GM06990 (cell line): Measurements from ENCODE around the gene GMPR2.

ENCODE experiments used
- DNase-seq: peaks from one replicate; pipeline ENCODE4 v3.0.0-alpha.2; 2011; ENCODE audit not compliant: insufficient read length; ENCODE audit errors: extremely low read depth
- H3K27me3 ChIP-seq: replicated peaks from 2 replicates; pipeline ENCODE4 v1.6.0; 2011; ENCODE audit warnings: low read length; ENCODE audit not compliant: control insufficient read depth, insufficient read depth
- H3K36me3 ChIP-seq: 2 replicates; pipeline ENCODE4 v1.5.1; 2011; ENCODE audit warnings: low read length; ENCODE audit not compliant: control insufficient read depth, insufficient read depth
- H3K4me3 ChIP-seq: replicated peaks from 2 replicates; pipeline ENCODE4 v1.5.1; 2011; ENCODE audit warnings: low read depth, mild to moderate bottlenecking, control low read depth, low read length
- TF ChIP-seq, protein P1 (sequence below): IDR thresholded peaks from 2 replicates; pipeline ENCODE4 v1.5.1; 2011; ENCODE audit warnings: low read length, control low read depth, mild to moderate bottlenecking, inconsistent platforms; ENCODE audit not compliant: insufficient read depth, poor library complexity, severe bottlenecking

Gene GMPR2

DNA sequence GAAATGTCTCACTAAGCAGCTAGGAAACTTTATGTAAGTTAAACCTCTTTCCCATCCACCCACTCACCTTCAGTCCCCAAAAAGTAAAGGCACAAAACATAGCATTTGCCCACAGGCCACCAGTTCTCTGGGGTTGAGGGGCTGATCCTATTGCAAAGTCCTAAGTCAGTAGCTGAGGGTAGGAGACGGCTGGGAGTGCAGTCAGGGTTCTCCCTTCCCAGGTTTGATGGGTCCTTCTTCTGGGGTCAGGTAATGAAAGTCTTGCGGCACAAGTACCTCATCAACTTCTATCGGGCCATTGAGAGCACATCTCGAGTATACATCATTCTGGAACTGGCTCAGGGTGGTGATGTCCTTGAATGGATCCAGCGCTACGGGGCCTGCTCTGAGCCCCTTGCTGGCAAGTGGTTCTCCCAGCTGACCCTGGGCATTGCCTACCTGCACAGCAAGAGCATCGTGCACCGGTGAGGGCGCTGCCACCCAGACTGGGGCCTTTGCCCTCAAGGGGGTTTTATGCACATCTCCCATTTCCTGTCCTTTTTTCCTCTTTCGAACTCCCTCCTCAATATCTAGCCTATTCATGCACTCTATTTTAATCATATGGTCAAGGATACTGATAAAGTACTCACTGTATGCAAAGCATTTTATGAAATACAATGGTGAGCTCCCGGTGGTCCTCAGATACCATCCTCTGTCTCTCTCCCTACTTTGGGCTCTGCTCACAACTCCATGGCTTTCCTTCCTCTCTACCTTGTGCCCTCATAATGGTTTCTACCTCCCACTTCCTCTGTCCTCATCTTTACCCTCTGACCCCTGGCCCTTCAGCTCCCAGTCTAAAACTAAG, 26.2 kb upstream of the GMPR2 start:
- TF ChIP-seq, protein P1, sequence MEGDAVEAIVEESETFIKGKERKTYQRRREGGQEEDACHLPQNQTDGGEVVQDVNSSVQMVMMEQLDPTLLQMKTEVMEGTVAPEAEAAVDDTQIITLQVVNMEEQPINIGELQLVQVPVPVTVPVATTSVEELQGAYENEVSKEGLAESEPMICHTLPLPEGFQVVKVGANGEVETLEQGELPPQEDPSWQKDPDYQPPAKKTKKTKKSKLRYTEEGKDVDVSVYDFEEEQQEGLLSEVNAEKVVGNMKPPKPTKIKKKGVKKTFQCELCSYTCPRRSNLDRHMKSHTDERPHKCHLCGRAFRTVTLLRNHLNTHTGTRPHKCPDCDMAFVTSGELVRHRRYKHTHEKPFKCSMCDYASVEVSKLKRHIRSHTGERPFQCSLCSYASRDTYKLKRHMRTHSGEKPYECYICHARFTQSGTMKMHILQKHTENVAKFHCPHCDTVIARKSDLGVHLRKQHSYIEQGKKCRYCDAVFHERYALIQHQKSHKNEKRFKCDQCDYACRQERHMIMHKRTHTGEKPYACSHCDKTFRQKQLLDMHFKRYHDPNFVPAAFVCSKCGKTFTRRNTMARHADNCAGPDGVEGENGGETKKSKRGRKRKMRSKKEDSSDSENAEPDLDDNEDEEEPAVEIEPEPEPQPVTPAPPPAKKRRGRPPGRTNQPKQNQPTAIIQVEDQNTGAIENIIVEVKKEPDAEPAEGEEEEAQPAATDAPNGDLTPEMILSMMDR = no peak
- no peak for DNase-seq
- H3K27me3 ChIP-seq = no peaks in the 10 kb centered on the region
- peaks cover 40% of the 10 kb centered on the region for H3K36me3 ChIP-seq
- H3K4me3 ChIP-seq = no peak overlapping the region

GRCh38 chr14:24207104-24207551, 25.6 kb upstream of the GMPR2 start:
- TF ChIP-seq, protein P1 = no peak
- Histone ChIP-seq H3K4me3 (no peak overlapping the region), H3K27me3 (no peaks in the 10 kb centered on the region), H3K36me3 (peaks cover 38% of the 10 kb centered on the region)
- DNase-seq = no peak

DNA sequence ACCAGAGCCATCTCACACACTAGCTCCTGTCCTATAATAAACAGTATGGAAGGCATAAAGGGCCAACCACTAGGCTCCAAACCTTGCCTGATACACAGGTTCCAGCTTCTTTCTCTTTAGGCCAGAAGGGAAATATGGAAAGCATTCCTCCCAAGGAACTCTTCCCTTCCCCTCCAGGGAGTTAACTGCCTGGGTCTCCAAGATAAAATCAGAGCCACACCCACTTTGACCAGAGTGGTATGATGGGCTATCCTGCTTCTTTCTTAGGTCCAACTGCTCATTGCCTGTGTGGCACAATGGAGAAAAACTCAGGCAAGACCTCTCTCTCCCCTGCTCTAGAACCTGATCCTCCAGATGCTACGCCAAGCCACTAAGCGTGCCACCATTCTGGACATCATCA, 25.1 kb upstream of the GMPR2 start:
- no peaks in the 10 kb centered on the region for H3K27me3 ChIP-seq
- no peak for DNase-seq
- no peak overlapping the region for H3K4me3 ChIP-seq
- TF ChIP-seq, protein P1 = no peak
- H3K36me3 ChIP-seq = peaks cover 38% of the 10 kb centered on the region

DNA sequence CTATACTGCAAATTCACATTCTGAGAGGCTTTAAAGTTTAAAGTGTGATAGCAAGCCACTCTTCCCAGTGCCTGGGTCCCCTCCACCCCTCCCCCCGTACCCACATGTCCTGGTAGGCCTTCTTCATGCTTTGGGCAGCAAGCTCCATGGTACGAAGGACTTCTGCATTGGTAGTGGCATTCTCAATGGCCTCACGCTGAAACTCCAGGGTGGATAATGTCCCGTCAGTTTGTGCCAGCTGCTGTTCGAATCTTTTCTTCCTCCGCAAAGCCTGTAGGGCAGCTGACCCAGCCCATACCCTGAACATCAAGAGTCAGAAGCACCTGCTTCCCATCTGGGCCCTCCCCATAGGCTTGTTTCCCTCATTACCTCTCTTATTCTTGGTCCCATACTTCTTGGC, 21.4 kb upstream of the GMPR2 start:
- no peaks in the 10 kb centered on the region for H3K27me3 ChIP-seq
- TF ChIP-seq, protein P1 = no peak
- no peak for DNase-seq
- H3K36me3 ChIP-seq = peaks cover 29% of the 10 kb centered on the region
- H3K4me3 ChIP-seq = no peak overlapping the region

- H3K36me3 ChIP-seq = peaks cover 19% of the 10 kb centered on the region
- peak; percentile 96 for DNase-seq
- no peaks in the 10 kb centered on the region for H3K27me3 ChIP-seq
- TF ChIP-seq, protein P1 = no peak
- peak within 1 kb of the TSS; percentile 82 for H3K4me3 ChIP-seq
Observed at GRCh38 chr14:24212924-24213865, 19.5 kb upstream of the GMPR2 start, which contains the start of gene CHMP4A. Gene CHMP4A (minus strand): TSS chr14:24213488. CDS start chr14:24213439, 49 bp downstream.
